ENCODE results near the gene UBE4B. TPM values are rescaled to one million over a fixed set of nuclear protein-coding genes. Genes with fewer than 3 reads are reported as not detected.

The UBE4B gene
- total and polyA plus RNA-seq, 5 experiments from 2014 or later: 8.4 to 45.3 (median 10.4) TPM

DNA sequence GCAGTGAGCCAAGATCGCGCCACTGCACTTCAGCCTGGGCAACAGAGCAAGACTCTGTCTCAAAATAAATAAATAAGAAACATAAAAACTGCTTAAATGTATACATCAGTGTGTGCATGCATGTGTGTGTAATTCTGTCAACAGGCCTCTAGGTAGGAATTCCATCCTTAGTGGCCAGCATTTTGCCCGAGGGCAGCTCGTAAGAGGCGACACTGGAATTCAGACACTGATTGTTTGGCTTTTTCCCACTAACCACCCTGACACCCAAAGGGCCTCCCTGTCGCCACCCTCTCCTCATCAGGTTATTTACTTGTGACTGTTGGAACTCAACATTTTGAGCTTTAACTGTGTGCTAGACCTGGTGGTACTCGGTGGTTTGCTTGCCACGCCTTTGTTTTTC is 113.6 kb downstream of the UBE4B start:
- POLR2A ChIA-PET: no interaction called here
- no peak overlapping the region for H3K4me3 Mint-ChIP-seq
- H3K9me3 Mint-ChIP-seq: no peaks in the 10 kb centered on the region
- H3K27me3 Mint-ChIP-seq: no peaks in the 10 kb centered on the region
- H3K36me3 Mint-ChIP-seq: peaks cover 0 to 61% (median 10%) of the 10 kb centered on the region in 3 donors
- DNase-seq (no peak), ATAC-seq (no peak)
- H3K27ac Mint-ChIP-seq: no peak overlapping the region
- H3K4me1 Mint-ChIP-seq: peaks cover 0 to 4% (median 0%) of the 10 kb centered on the region in 4 donors

DNA sequence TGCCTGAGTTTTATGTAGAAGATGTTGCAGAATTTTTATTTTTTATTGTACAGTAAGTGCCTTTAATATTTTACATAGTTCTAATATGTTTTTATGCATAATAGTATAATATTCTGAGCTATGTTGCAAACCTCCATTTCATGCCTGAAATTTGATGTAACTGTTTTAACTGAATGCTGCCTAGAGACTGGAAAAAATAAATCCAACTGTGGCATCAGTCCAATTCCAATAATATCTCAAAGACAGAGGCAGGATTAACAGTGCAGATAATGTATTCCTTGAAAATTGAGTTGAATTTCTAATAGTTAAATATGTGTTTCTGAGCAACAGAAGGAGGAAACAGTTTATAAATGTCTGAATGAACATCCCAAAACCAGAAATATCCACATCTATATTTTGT is 116.5 kb downstream of the UBE4B start:
- DNase-seq (no peak), ATAC-seq (no peak)
- Mint-ChIP-seq H3K4me1 (peaks cover 0 to 4% (median 0%) of the 10 kb centered on the region in 4 donors), H3K36me3 (peaks cover 0 to 50% (median 13%) of the 10 kb centered on the region in 3 donors), H3K27me3 (no peaks in the 10 kb centered on the region), H3K9me3 (no peaks in the 10 kb centered on the region), H3K4me3 (no peak overlapping the region), H3K27ac (no peak overlapping the region)
- POLR2A ChIA-PET: no interaction called here

DNA sequence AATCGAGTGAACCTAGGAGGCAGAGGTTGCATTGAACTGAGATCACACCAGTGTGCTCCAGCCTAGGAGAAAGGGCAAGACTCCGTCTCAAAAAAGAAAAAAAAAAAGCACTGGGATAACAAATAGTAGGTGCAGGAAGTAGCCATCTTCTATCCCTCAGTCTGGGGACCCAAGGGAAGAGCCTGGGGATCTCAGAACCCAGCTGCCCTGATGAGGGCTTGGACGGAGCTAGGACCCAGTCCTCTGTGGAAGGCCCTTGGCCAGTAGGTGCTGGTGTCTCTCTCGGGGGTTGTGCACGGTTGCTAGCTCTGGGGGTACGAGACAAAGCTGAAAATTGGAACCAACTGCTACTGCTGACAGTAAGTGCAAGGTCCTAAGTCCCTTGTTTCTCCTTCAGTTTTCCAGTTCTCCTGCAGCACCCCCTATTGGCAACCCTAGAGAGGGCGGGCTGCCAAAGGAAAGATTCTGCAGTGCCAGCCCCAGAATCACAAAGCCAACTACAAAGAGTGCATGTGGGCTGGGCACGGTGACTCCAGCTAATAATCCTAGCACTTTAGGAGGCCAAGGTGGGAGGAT is 120.0 kb downstream of the UBE4B start:
- POLR2A ChIA-PET: no interaction called here
- no peaks in the 10 kb centered on the region for H3K27me3 Mint-ChIP-seq
- peaks cover 0 to 2% (median 0%) of the 10 kb centered on the region in 4 donors for H3K4me1 Mint-ChIP-seq
- peak overlapping the region in 1 of 10 donors; percentile 11 for H3K27ac Mint-ChIP-seq
- H3K9me3 Mint-ChIP-seq: no peaks in the 10 kb centered on the region
- no peak overlapping the region for H3K4me3 Mint-ChIP-seq
- DNase-seq (peak in 3 of 10 donors; percentile 2 to 4 (median 3)), ATAC-seq (no peak)
- H3K36me3 Mint-ChIP-seq: peaks cover 0 to 34% (median 3%) of the 10 kb centered on the region in 3 donors

DNA sequence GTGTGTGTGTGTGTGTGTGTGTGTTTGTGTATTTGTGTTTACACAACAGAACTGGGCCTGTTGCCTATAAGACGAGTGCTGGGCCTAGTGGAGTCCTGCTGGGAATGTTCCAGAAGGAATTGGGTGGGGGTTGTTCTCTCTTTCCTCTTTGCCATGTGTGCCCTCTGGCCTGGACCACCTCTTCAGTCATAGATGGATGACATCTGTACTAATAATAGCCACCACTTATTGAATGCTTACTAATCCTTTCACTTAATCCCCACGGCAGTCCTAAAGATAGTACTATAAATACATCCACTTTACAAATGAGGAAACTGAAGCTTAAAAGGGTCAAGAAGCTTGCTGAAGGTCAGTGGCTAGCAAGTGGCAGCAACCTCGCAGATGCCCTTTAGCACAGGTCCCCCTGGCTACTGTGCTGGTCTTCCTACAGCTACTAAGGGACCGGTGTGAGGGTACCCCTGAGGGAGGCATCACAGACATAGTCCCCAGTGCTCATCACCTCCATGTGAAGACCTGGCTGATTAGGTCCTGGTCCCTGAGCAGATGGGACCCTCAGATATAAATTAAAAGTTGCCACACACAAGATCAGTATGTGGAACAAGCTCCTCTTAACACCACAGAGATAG is 122.4 kb downstream of the UBE4B start:
- DNase-seq (no peak), ATAC-seq (no peak)
- Mint-ChIP-seq H3K4me1 (peaks cover 0 to 2% (median 0%) of the 10 kb centered on the region in 4 donors), H3K4me3 (no peak overlapping the region), H3K36me3 (peaks cover 0 to 50% (median 3%) of the 10 kb centered on the region in 3 donors), H3K27me3 (no peaks in the 10 kb centered on the region), H3K27ac (peak overlapping the region in 2 of 10 donors; percentile 17 to 71), H3K9me3 (no peaks in the 10 kb centered on the region)
- POLR2A ChIA-PET: no interaction called here

DNA sequence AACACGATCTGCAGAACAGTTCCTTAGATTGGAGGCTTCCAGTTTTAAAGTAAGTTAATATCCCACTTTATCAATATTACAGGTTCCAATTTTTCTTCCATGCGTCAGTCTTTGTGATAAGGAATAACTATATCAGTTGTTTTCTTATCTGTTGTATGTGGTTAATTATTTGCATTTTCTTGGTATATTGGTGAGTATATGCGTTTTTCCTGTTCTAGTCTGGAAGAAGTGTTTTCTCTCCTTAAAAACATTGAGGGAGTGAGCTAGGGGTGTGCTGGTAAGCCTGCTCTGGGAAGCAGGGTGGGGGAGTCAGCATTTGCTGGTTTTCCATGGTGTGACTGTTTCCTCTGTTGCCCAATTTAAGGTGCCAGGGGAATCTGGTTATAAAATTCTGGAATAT is 127.4 kb downstream of the UBE4B start:
- ATAC-seq: no peak
- H3K27ac Mint-ChIP-seq: peak overlapping the region in 1 of 10 donors; percentile 20

DNA sequence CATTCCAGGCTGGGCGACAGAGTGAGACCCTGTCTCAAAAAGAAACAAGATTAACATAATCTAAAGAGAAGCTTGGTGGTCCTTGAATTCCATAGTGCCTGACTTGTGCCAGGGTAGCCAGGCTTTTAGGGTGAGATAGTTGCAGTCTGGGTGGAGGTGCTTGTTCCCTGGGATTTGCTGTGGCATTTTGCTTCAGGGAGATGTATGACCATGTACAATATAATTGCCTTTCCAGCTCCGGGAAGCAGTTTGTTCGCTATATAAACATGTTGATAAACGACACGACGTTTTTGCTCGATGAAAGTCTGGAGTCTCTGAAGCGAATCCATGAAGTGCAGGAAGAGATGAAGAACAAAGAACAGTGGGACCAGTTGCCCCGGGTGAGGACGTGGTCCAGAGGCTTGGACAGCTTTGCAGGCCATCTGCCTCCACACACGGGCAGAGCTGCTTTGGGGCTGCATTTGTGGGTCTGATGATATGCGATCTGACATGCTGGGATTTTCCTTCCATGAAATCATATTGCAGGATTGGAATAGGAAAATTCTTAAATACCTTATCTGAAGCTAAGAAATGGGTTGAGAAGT is 128.2 kb downstream of the UBE4B start:
- Mint-ChIP-seq H3K4me1 (peaks cover 0 to 4% (median 0%) of the 10 kb centered on the region in 4 donors), H3K4me3 (no peak overlapping the region), H3K27ac (peak overlapping the region in 1 of 10 donors; percentile 20), H3K9me3 (no peaks in the 10 kb centered on the region), H3K27me3 (no peaks in the 10 kb centered on the region), H3K36me3 (peaks cover 0 to 71% (median 9%) of the 10 kb centered on the region in 3 donors)
- DNase-seq (no peak), ATAC-seq (no peak)
- POLR2A ChIA-PET: no interaction called here

More for the DNA sequence above, 127.4 kb downstream of the UBE4B start:
- no peaks in the 10 kb centered on the region for H3K9me3 Mint-ChIP-seq
- POLR2A ChIA-PET: no interaction called here
- no peak overlapping the region for H3K4me3 Mint-ChIP-seq
- H3K4me1 Mint-ChIP-seq: no peaks in the 10 kb centered on the region
- H3K27me3 Mint-ChIP-seq: no peaks in the 10 kb centered on the region
- no peak for DNase-seq
- H3K36me3 Mint-ChIP-seq: peaks cover 0 to 69% (median 9%) of the 10 kb centered on the region in 3 donors

DNA sequence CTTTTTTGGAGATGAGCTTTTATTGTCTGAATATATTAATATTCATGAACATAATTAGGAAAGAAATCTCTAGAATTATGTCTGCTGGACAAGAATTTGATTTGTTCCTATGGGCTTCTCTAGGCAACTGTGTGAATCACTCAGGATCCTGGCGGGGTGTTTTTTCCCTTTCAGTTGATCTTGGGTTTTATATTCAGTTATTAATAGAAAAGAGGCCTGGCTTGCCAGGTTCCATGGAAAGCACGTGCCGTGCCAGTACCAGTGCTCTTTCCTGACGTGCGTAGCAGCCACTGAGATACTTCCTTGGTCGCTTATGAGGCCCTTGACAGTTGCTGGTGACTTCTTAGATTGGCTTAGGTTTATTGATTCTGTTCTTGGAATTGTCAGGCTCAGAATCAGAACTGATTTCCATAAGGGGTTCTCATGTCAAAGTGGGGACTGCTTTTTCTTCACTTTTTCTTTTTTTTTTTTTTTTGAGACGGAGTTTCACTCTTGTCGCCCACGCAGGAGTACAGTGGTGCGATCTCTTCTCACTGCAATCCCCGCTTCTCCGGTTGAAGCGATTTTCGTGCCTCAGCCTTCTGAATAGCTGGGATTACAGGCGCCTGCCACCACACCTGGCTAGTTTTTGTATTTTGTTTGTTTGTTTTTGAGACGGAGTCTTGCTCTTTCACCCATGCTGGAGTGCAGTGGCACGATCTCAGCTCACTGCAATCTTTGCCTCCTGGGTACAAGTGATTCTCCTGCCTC is 129.0 kb downstream of the UBE4B start:
- H3K27ac Mint-ChIP-seq: no peak overlapping the region
- H3K4me3 Mint-ChIP-seq: no peak overlapping the region
- ATAC-seq (no peak), DNase-seq (no peak)
- H3K27me3 Mint-ChIP-seq: no peaks in the 10 kb centered on the region
- H3K36me3 Mint-ChIP-seq: peaks cover 0 to 78% (median 9%) of the 10 kb centered on the region in 3 donors
- no peaks in the 10 kb centered on the region for H3K9me3 Mint-ChIP-seq
- POLR2A ChIA-PET: no interaction called here
- peaks cover 0 to 4% (median 0%) of the 10 kb centered on the region in 4 donors for H3K4me1 Mint-ChIP-seq

DNA sequence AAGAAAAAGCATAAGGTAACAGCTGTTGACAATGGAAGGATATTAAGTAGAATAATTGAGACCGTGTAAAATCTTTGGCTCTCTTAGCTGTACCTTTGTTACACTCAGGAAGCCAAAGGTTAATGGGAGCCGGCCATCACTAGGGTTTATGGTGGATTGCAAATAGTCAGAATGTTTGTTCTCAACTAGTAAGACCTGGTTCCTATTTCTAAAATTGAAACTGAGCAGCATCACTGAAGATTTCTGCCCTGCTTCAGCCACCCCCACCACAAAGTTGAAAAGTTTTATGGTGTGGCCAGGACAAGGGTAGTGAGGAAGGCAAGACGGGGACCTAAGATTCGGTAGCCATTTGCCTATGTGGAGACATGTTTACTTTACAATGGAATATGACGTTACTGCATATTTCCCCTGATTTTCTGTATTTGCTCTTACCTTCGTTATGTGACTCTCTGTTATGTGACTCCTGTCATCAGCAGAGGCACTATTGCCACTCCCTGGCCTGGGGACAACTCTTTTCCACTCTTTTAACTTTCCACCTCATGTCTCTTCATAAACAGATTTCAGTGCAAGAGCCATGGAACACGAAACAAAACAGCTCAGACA is 136.3 kb downstream of the UBE4B start:
- no peaks in the 10 kb centered on the region for H3K27me3 Mint-ChIP-seq

DNA sequence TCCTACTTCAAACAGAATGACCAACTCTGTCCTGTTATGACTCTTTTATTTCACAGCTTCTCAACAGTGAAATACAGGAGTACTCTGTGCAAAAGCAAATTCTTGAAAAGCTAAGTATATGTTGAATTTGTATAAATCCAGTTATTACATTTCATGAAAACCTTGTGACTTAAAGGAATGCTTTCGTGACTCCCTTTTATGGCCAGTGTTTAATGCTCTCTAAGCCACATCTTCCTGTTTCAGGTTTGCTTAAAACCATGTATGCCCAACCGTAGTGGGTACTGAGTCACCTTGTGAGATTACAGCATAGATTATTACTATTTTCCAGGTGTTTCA is 137.4 kb downstream of the UBE4B start:
- Mint-ChIP-seq H3K27me3 (no peaks in the 10 kb centered on the region), H3K9me3 (peaks cover 0 to 7% (median 2%) of the 10 kb centered on the region in 9 donors), H3K4me3 (peak overlapping the region in 1 of 10 donors; percentile 42), H3K27ac (peak overlapping the region in 7 of 10 donors; percentile 2 to 83 (median 46)), H3K36me3 (peaks cover 13 to 94% (median 29%) of the 10 kb centered on the region in 3 donors), H3K4me1 (peaks cover 6 to 15% (median 7%) of the 10 kb centered on the region in 4 donors)
- ATAC-seq (no peak), DNase-seq (no peak)
- POLR2A ChIA-PET: no interaction called here

More for the DNA sequence above, 136.3 kb downstream of the UBE4B start:
- Mint-ChIP-seq H3K27ac (peak overlapping the region in 3 of 10 donors; percentile 18 to 57 (median 28)), H3K9me3 (no peaks in the 10 kb centered on the region), H3K4me1 (peaks cover 6 to 15% (median 7%) of the 10 kb centered on the region in 4 donors), H3K4me3 (no peak overlapping the region), H3K36me3 (peaks cover 8 to 90% (median 21%) of the 10 kb centered on the region in 3 donors)
- DNase-seq: no peak
- ATAC-seq: no peak
- POLR2A ChIA-PET: no interaction called here

DNA sequence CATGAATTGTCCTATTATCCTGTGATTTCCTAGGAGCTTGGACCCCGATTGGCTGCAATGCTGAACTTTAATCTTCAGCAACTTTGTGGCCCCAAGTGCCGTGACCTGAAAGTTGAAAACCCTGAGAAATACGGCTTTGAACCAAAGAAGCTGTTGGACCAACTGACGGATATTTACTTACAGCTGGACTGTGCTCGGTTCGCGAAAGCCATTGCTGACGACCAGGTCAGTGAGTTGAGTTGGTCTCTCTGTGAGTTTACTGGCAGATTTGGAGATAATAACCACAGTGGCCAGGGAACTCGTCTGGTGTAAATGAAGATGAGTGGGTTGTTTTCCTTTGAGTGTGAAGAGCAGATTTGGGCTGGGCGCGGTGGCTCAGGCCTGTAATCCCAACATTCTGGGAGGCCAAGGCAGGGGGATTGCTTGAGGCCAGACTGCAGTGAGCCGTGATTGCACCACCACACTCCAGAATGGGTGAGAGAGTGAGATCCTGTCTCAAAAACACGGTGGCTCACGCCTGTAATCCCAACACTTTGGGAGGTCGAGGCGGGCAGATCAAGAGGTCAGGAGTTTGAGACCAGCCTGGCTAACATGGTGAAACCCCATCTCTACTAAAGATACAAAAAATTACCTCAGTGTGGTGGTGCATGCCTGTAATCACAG is 138.5 kb downstream of the UBE4B start:
- peaks cover 0 to 14% (median 5%) of the 10 kb centered on the region in 9 donors for H3K9me3 Mint-ChIP-seq
- no peaks in the 10 kb centered on the region for H3K27me3 Mint-ChIP-seq
- no peak for DNase-seq
- H3K27ac Mint-ChIP-seq: peak overlapping the region in 1 of 10 donors; percentile 14
- ATAC-seq: no peak
- peaks cover 2 to 15% (median 7%) of the 10 kb centered on the region in 4 donors for H3K4me1 Mint-ChIP-seq
- POLR2A ChIA-PET: no interaction called here
- H3K36me3 Mint-ChIP-seq: peaks cover 21 to 92% (median 36%) of the 10 kb centered on the region in 3 donors
- no peak overlapping the region for H3K4me3 Mint-ChIP-seq

DNA sequence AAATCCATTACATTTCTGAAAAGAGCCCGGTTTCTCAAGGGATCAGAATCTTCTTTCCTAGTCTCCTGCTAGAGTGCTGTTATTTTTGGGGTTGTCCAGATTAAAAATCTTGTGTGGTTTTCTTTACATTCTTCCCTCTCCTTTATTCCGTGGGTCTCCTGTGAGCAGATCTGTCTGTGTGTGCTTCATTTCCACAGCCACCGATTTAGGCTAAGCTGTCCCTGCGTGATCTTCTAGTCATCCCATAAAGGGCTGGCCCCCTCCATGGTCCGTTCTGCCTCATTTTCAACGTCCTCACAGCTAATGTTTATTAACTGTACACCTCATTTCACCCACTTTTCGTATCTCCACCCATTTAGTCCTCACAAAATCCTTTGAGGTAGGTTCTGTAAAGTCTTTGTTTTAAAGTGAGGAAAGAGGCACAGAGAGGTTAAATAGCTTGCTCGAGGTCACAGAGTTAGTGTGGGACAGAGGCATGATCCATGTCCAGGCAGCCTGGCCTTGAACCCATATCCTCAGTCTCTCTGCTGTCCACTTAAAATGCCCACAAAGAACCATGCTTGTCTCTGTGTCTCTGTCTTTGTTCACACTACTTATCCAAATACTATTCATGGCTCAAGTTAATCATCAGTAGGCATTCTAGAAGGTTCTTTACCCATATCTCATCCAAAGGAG is 139.4 kb downstream of the UBE4B start:
- DNase-seq: no peak
- H3K9me3 Mint-ChIP-seq: peaks cover 0 to 16% (median 5%) of the 10 kb centered on the region in 9 donors
- H3K4me1 Mint-ChIP-seq: peaks cover 2 to 15% (median 7%) of the 10 kb centered on the region in 4 donors
- peak overlapping the region in 1 of 10 donors; percentile 33 for H3K27ac Mint-ChIP-seq
- POLR2A ChIA-PET: no interaction called here
- ATAC-seq: no peak
- no peak overlapping the region for H3K4me3 Mint-ChIP-seq
- peaks cover 21 to 90% (median 37%) of the 10 kb centered on the region in 3 donors for H3K36me3 Mint-ChIP-seq
- H3K27me3 Mint-ChIP-seq: no peaks in the 10 kb centered on the region

DNA sequence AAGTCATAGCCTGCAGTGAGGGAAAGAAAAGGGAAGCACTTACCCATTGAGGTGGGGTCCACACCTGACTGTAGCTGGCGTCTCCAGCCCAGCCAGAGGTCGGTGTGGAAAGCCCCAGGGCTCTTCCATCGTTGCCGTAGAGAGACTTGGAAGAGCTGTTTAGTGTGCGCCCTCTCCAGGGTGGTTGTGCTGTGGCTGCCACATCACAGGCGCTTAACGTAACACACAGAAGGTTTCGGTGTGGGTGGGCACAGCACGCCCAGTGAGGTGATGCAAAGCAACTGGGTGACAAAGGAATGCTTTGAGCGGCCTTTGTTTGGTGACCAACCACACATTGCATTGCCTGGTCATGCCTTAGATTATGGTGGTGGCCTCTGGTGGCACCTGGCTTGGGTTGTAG is 140.8 kb downstream of the UBE4B start:
- H3K36me3 Mint-ChIP-seq: peaks cover 21 to 79% (median 37%) of the 10 kb centered on the region in 3 donors
- DNase-seq (no peak), ATAC-seq (no peak)
- H3K4me1 Mint-ChIP-seq: peaks cover 2 to 15% (median 7%) of the 10 kb centered on the region in 4 donors
- no peak overlapping the region for H3K27ac Mint-ChIP-seq
- no peak overlapping the region for H3K4me3 Mint-ChIP-seq
- peaks cover 0 to 16% (median 5%) of the 10 kb centered on the region in 9 donors for H3K9me3 Mint-ChIP-seq
- no peaks in the 10 kb centered on the region for H3K27me3 Mint-ChIP-seq
- POLR2A ChIA-PET: no interaction called here

Data from naive thymus-derived CD8-positive, alpha-beta T cell (primary cell).